ENCODE data around the gene RBMS3.

The RBMS3 gene

DNA sequence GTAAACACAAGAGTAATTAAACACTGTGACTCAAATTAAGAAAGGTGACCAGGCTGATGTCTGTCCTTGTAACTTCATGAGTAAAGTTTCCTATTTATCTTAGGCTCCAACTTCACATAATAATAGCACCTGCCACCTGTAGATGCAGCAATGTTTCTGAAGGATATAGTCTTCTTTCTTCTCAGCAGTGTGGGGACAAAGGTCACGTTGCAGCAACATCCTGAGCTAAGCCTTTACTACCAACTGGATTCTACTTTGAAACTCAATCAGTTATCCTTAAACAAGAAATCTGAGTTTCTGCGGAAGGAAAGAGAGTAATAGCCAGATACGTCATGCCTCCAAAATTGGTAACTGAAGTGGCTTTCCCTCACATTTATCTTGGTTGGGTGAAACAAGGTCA lies 253.1 kb downstream of the RBMS3 start:
- Histone ChIP-seq H3K27me3 (replicated peaks in 2 of 5; ENCODE audit: control insufficient read depth in 4 of 5, insufficient read depth in 5 of 5, low read length in 4 of 5) (no peaks in the 10 kb centered on the region), H3K36me3 (ENCODE audit: control insufficient read depth in 4 of 4, insufficient read depth in 4 of 4, low read length in 3 of 4) (no peaks in the 10 kb centered on the region), H3K4me3 (ENCODE audit: control insufficient read depth in 1 of 7, extremely low read depth in 1 of 7, insufficient read depth in 4 of 7, low read depth in 2 of 7, low read length in 6 of 7) (no peak overlapping the region), H3K9me3 (ENCODE audit: control extremely low read depth in 1 of 5, control insufficient read depth in 4 of 5, insufficient read depth in 2 of 5, low read depth in 1 of 5, low read length in 4 of 5) (no peaks in the 10 kb centered on the region), H3K4me1 (ENCODE audit: control extremely low read depth in 1 of 4, control insufficient read depth in 4 of 4, insufficient read depth in 4 of 4, low read length in 3 of 4) (no peaks in the 10 kb centered on the region), H3K27ac (ENCODE audit: insufficient read depth in 1 of 2, low read depth in 1 of 2, low read length in 2 of 2, poor library complexity in 1 of 2, severe bottlenecking in 2 of 2) (no peak overlapping the region)
- no peak for DNase-seq
- CTCF ChIA-PET = no interaction called here
- 100% methylated on average over 1 of the region's 3 CpGs for WGBS (ENCODE audit: insufficient coverage)
- POLR2A ChIA-PET = no interaction called here

DNA sequence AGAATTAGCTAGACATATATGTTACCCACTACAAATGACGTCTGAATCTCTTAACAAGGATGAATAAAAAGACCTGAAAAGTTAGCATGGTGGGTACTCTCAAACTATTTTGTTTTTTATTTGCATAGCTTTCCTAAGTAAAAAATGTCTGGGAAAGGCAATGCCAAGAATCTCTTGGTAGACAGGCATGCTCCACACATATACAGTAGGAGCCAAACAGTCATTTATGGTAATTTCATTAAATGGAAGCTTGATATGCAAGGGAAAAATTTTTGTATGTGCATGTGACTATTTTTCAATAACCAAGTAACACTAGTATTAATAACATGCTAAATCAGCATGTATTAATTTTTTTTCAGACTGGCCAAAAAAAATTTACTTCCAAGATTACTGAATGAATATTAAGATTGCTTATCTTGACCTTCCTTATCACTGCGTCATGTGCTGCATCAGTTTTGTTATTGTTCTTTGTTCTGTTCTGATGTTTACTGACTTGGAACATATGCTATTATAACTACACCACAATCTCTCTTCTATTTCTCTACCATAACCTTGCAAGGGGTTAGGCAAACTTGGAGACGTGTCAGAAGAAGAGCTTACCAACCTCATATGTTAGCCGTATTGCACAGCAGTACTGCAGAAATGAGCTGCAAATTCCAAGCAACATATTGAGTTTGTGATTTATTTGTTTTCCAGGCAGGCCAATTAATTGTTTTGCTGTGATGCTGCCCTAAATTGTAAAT lies 255.3 kb downstream of the RBMS3 start:
- CTCF ChIA-PET = no interaction called here

DNA sequence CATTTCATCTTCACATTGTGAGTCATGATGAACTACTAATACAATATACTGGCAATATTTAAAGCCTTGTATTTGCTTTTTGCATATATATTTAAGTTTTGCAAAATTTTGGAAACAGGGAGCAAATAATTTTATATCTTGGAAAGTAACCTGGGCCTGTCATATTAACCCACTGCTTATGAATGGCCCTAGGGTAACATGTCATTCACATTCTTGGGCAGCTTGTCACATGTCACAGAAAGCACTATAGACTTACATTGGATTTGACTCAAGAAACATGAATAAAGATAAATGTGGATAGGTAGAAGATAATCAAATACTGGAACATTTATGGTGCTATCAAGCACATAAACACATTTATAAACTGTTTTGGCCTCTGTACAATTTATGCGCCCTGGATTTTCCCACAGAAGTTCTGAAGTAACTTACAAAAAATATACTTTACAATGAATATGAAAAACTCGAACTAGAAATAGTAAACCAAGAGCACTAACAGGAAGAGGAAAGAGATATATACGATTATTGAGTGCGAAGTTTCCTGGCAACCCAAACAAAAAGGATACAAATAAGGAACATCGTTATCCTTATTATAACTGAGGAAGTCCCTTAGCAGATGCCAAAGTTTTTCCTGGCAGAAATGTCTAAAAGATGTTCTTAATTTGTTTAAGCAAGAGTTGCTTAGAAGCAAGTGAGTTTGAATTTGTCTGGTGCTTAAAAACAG lies 257.2 kb downstream of the RBMS3 start:
- Histone ChIP-seq H3K9me3 (ENCODE audit: control extremely low read depth in 1 of 5, control insufficient read depth in 4 of 5, insufficient read depth in 2 of 5, low read depth in 1 of 5, low read length in 4 of 5) (no peaks in the 10 kb centered on the region), H3K27me3 (replicated peaks in 2 of 5; ENCODE audit: control insufficient read depth in 4 of 5, insufficient read depth in 5 of 5, low read length in 4 of 5) (no peaks in the 10 kb centered on the region), H3K27ac (ENCODE audit: insufficient read depth in 1 of 2, low read depth in 1 of 2, low read length in 2 of 2, poor library complexity in 1 of 2, severe bottlenecking in 2 of 2) (no peak overlapping the region), H3K4me1 (ENCODE audit: control extremely low read depth in 1 of 4, control insufficient read depth in 4 of 4, insufficient read depth in 4 of 4, low read length in 3 of 4) (no peaks in the 10 kb centered on the region), H3K4me3 (ENCODE audit: control insufficient read depth in 1 of 7, extremely low read depth in 1 of 7, insufficient read depth in 4 of 7, low read depth in 2 of 7, low read length in 6 of 7) (no peak overlapping the region), H3K36me3 (ENCODE audit: control insufficient read depth in 4 of 4, insufficient read depth in 4 of 4, low read length in 3 of 4) (no peaks in the 10 kb centered on the region)
- ChIA-PET POLR2A (interaction anchor here (1.2 kb wide), 1 partner anchor 16 kb away, joined by 3 read pairs; no protein-coding TSS in a partner anchor), CTCF (no interaction called here)
- 67% methylated on average over 3 of the region's 5 CpGs for WGBS (ENCODE audit: insufficient coverage)
- DNase-seq = no peak

More for the DNA sequence above, 255.3 kb downstream of the RBMS3 start:
- Histone ChIP-seq H3K27ac (ENCODE audit: insufficient read depth in 1 of 2, low read depth in 1 of 2, low read length in 2 of 2, poor library complexity in 1 of 2, severe bottlenecking in 2 of 2) (no peak overlapping the region), H3K4me1 (ENCODE audit: control extremely low read depth in 1 of 4, control insufficient read depth in 4 of 4, insufficient read depth in 4 of 4, low read length in 3 of 4) (no peaks in the 10 kb centered on the region), H3K9me3 (ENCODE audit: control extremely low read depth in 1 of 5, control insufficient read depth in 4 of 5, insufficient read depth in 2 of 5, low read depth in 1 of 5, low read length in 4 of 5) (no peaks in the 10 kb centered on the region), H3K36me3 (ENCODE audit: control insufficient read depth in 4 of 4, insufficient read depth in 4 of 4, low read length in 3 of 4) (no peaks in the 10 kb centered on the region), H3K27me3 (replicated peaks in 2 of 5; ENCODE audit: control insufficient read depth in 4 of 5, insufficient read depth in 5 of 5, low read length in 4 of 5) (no peaks in the 10 kb centered on the region), H3K4me3 (ENCODE audit: control insufficient read depth in 1 of 7, extremely low read depth in 1 of 7, insufficient read depth in 4 of 7, low read depth in 2 of 7, low read length in 6 of 7) (no peak overlapping the region)
- POLR2A ChIA-PET = no interaction called here
- 100% methylated on average over 2 of the region's 4 CpGs for WGBS (ENCODE audit: insufficient coverage)
- no peak for DNase-seq

DNA sequence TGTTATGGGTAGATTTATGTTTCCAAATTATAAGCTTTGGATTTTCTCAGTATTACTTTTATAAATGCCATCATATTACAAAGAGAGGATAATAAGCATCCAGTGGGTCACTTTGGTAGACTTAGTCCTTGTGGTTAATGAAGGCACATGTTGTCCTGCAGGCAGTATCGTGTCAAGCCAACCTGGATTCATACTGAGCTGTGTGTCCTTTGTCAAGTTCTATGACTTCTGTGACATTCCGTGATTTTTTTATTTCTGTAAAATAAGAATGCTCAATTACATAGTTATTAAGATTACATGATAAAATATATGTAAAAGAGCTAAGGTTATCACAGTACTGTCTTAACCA lies 257.7 kb downstream of the RBMS3 start:
- CTCF ChIA-PET = no interaction called here
- WGBS (ENCODE audit: insufficient coverage) = 100% methylated on average over 1 of the region's 2 CpGs

DNA sequence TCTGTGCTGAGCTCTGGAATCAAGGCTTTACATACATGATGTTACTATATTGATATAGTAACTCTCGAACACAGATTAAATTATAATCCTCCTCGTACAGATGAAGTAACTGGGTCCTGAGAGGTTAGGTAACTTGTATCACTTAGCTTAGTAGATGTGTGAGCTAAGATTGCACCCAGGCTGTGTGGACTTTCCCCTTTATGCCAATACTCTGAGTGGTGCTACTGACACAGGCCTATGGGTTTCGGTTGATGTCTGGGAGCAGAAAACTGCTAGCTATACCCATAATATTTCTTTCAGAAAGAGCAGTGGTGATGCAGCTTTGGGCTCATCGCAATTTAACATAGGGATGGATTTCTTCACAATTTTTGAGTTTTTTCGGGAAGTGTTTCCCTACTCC lies 259.7 kb downstream of the RBMS3 start:
- Histone ChIP-seq H3K9me3 (ENCODE audit: control extremely low read depth in 1 of 5, control insufficient read depth in 4 of 5, insufficient read depth in 2 of 5, low read depth in 1 of 5, low read length in 4 of 5) (no peaks in the 10 kb centered on the region), H3K4me3 (ENCODE audit: control insufficient read depth in 1 of 7, extremely low read depth in 1 of 7, insufficient read depth in 4 of 7, low read depth in 2 of 7, low read length in 6 of 7) (no peak overlapping the region), H3K4me1 (ENCODE audit: control extremely low read depth in 1 of 4, control insufficient read depth in 4 of 4, insufficient read depth in 4 of 4, low read length in 3 of 4) (no peaks in the 10 kb centered on the region), H3K36me3 (ENCODE audit: control insufficient read depth in 4 of 4, insufficient read depth in 4 of 4, low read length in 3 of 4) (no peaks in the 10 kb centered on the region), H3K27ac (ENCODE audit: insufficient read depth in 1 of 2, low read depth in 1 of 2, low read length in 2 of 2, poor library complexity in 1 of 2, severe bottlenecking in 2 of 2) (no peak overlapping the region), H3K27me3 (replicated peaks in 2 of 5; ENCODE audit: control insufficient read depth in 4 of 5, insufficient read depth in 5 of 5, low read length in 4 of 5) (no peaks in the 10 kb centered on the region)
- no peak for DNase-seq
- 100% methylated on average over 2 of the region's 5 CpGs for WGBS (ENCODE audit: insufficient coverage)
- ChIA-PET CTCF (no interaction called here), POLR2A (no interaction called here)

More for the DNA sequence above, 257.7 kb downstream of the RBMS3 start:
- Histone ChIP-seq H3K4me3 (ENCODE audit: control insufficient read depth in 1 of 7, extremely low read depth in 1 of 7, insufficient read depth in 4 of 7, low read depth in 2 of 7, low read length in 6 of 7) (no peak overlapping the region), H3K4me1 (ENCODE audit: control extremely low read depth in 1 of 4, control insufficient read depth in 4 of 4, insufficient read depth in 4 of 4, low read length in 3 of 4) (no peaks in the 10 kb centered on the region), H3K9me3 (ENCODE audit: control extremely low read depth in 1 of 5, control insufficient read depth in 4 of 5, insufficient read depth in 2 of 5, low read depth in 1 of 5, low read length in 4 of 5) (no peaks in the 10 kb centered on the region), H3K27me3 (replicated peaks in 2 of 5; ENCODE audit: control insufficient read depth in 4 of 5, insufficient read depth in 5 of 5, low read length in 4 of 5) (no peaks in the 10 kb centered on the region), H3K27ac (ENCODE audit: insufficient read depth in 1 of 2, low read depth in 1 of 2, low read length in 2 of 2, poor library complexity in 1 of 2, severe bottlenecking in 2 of 2) (no peak overlapping the region), H3K36me3 (ENCODE audit: control insufficient read depth in 4 of 4, insufficient read depth in 4 of 4, low read length in 3 of 4) (no peaks in the 10 kb centered on the region)
- POLR2A ChIA-PET = interaction anchor here (1.2 kb wide), 1 partner anchor 17 kb away, joined by 3 read pairs; no protein-coding TSS in a partner anchor
- no peak for DNase-seq

DNA sequence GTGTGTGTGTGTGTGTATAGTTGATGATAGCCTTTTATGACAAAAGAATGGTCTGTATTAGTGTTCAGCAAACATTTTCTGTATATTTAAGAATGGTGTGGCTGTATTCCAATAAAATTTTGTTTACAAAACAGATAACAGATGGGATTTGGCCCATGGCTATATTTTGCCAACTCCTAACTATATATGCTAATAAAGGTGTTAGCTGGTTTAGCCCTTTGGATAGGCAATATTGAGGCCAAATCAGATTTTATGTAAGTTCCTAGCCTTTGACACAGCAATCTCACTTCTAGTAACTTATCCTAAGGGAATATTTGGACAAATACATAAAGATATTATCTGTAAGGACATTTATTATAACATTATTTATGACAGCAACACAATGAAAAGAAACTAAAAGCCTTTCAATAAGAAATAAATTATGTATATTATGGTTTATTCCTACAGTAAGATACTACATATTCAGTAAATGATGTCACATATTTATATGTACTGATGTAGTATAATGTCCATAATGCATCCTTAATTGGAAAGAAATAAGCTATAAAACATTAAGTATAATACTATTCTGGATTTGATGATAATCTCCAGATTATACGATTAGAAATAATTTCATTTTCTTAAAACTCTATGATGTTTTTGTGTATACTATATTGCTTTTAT lies 264.0 kb downstream of the RBMS3 start:
- ChIA-PET CTCF (no interaction called here), POLR2A (no interaction called here)
- no peak overlapping the region for H3K27ac ChIP-seq (ENCODE audit: insufficient read depth in 1 of 2, low read depth in 1 of 2, low read length in 2 of 2, poor library complexity in 1 of 2, severe bottlenecking in 2 of 2)
- no peaks in the 10 kb centered on the region for H3K9me3 ChIP-seq (ENCODE audit: control extremely low read depth in 1 of 5, control insufficient read depth in 4 of 5, insufficient read depth in 2 of 5, low read depth in 1 of 5, low read length in 4 of 5)
- H3K36me3 ChIP-seq (ENCODE audit: control insufficient read depth in 4 of 4, insufficient read depth in 4 of 4, low read length in 3 of 4) = no peaks in the 10 kb centered on the region
- H3K4me3 ChIP-seq (ENCODE audit: control insufficient read depth in 1 of 7, extremely low read depth in 1 of 7, insufficient read depth in 4 of 7, low read depth in 2 of 7, low read length in 6 of 7) = no peak overlapping the region
- H3K4me1 ChIP-seq (ENCODE audit: control extremely low read depth in 1 of 4, control insufficient read depth in 4 of 4, insufficient read depth in 4 of 4, low read length in 3 of 4) = no peaks in the 10 kb centered on the region
- no CpG with 5 or more reads among the region's 1 CpG for WGBS (ENCODE audit: insufficient coverage)
- H3K27me3 ChIP-seq (replicated peaks in 2 of 5; ENCODE audit: control insufficient read depth in 4 of 5, insufficient read depth in 5 of 5, low read length in 4 of 5) = no peaks in the 10 kb centered on the region
- no peak for DNase-seq

DNA sequence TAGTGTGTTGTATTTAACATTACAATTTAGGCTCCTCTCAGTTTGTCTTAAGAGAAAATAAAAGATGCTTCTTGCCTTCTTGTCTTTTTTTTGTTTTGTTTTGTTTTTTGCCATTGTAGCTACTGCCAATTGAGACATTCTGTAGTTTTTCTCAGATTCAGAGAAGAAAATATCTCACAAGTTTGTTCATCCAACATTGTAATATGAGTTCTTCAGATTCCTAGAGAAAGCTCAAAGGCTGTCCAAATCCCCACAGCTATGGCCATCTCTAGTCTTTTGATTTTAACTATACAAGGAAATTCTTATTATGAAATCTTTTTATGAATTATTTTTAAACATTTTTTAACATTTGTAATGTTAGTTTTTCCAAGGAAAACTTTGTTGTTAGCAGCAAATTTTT lies 264.7 kb downstream of the RBMS3 start:
- Histone ChIP-seq H3K4me1 (ENCODE audit: control extremely low read depth in 1 of 4, control insufficient read depth in 4 of 4, insufficient read depth in 4 of 4, low read length in 3 of 4) (no peaks in the 10 kb centered on the region), H3K9me3 (ENCODE audit: control extremely low read depth in 1 of 5, control insufficient read depth in 4 of 5, insufficient read depth in 2 of 5, low read depth in 1 of 5, low read length in 4 of 5) (no peaks in the 10 kb centered on the region), H3K36me3 (ENCODE audit: control insufficient read depth in 4 of 4, insufficient read depth in 4 of 4, low read length in 3 of 4) (no peaks in the 10 kb centered on the region), H3K4me3 (ENCODE audit: control insufficient read depth in 1 of 7, extremely low read depth in 1 of 7, insufficient read depth in 4 of 7, low read depth in 2 of 7, low read length in 6 of 7) (no peak overlapping the region), H3K27ac (ENCODE audit: insufficient read depth in 1 of 2, low read depth in 1 of 2, low read length in 2 of 2, poor library complexity in 1 of 2, severe bottlenecking in 2 of 2) (no peak overlapping the region), H3K27me3 (replicated peaks in 2 of 5; ENCODE audit: control insufficient read depth in 4 of 5, insufficient read depth in 5 of 5, low read length in 4 of 5) (no peaks in the 10 kb centered on the region)
- CTCF ChIA-PET = no interaction called here
- DNase-seq = no peak
- POLR2A ChIA-PET = no interaction called here
